Liver (tissue), 9 donors: ENCODE measurements around the gene TAF15. TPM values are rescaled to one million over a fixed set of nuclear protein-coding genes. Genes with fewer than 3 reads are reported as not detected.

Source experiments
- DNase-seq: peaks from one replicate; pipeline ENCODE4 v3.0.0-alpha.2; 2017; ENCODE audit warnings: low spot score
- H3K27ac ChIP-seq, 2 donors: one replicate each; pipeline ENCODE4 v1.7.0; 2013; ENCODE audit warnings: inconsistent platforms in 2 of 2, low read length in 2 of 2, control low read depth in 1 of 2, low read depth in 1 of 2, mild to moderate bottlenecking in 1 of 2
- H3K27me3 ChIP-seq, 4 donors: one replicate each; pipeline versions ENCODE4 v1.6.1 to v1.7.0; 2013; ENCODE audit warnings: low read length in 3 of 4, inconsistent platforms in 1 of 4, mild to moderate bottlenecking in 1 of 4, moderate library complexity in 1 of 4; ENCODE audit not compliant: control insufficient read depth in 4 of 4, insufficient read depth in 4 of 4
- H3K36me3 ChIP-seq, 4 donors: one replicate each; pipeline versions ENCODE4 v1.6.1 to v1.7.0; 2013; ENCODE audit warnings: low read length in 3 of 4, mild to moderate bottlenecking in 3 of 4, low read depth in 1 of 4, moderate library complexity in 1 of 4; ENCODE audit not compliant: control insufficient read depth in 4 of 4, insufficient read depth in 3 of 4
- H3K4me1 ChIP-seq, 4 donors: one replicate each; pipeline versions ENCODE4 v1.6.1 to v1.7.0; 2013; ENCODE audit warnings: low read length in 3 of 4, mild to moderate bottlenecking in 3 of 4, moderate library complexity in 1 of 4; ENCODE audit not compliant: control insufficient read depth in 4 of 4, insufficient read depth in 4 of 4
- H3K4me3 ChIP-seq, 3 donors: one replicate each; pipeline versions ENCODE4 v1.6.1 to v1.7.0; 2013; ENCODE audit warnings: low read length in 3 of 3, control low read depth in 1 of 3, low read depth in 1 of 3, mild to moderate bottlenecking in 1 of 3
- H3K9ac ChIP-seq, 2 donors: one replicate each; pipeline ENCODE4 v1.7.0; 2013; ENCODE audit warnings: low read length in 2 of 2, mild to moderate bottlenecking in 2 of 2, moderate library complexity in 2 of 2, control low read depth in 1 of 2, low read depth in 1 of 2
- H3K9me3 ChIP-seq, 4 donors: one replicate each; pipeline versions ENCODE4 v1.6.1 to v1.7.0; 2013; ENCODE audit warnings: low read length in 3 of 4; ENCODE audit not compliant: control insufficient read depth in 4 of 4
- CTCF ChIP-seq: fragments of 150-350 bp; IDR thresholded peaks from 2 replicates; pipeline ENCODE4 v1.5.1; 2017; ENCODE audit warnings: improper control_type of control experiment, low read depth, low read length; ENCODE audit not compliant: missing input control
- FOXA1 ChIP-seq: IDR thresholded peaks from 2 replicates; pipeline ENCODE4 v1.6.1; 2016; ENCODE audit warnings: antibody characterized with exemption
- FOXA2 ChIP-seq: IDR thresholded peaks from 2 replicates; pipeline ENCODE4 v1.6.1; 2016; ENCODE audit warnings: antibody characterized with exemption
- HNF4A ChIP-seq, 2 donors: conservative IDR thresholded peaks; 2 replicates each; pipeline ENCODE4 v1.6.1; 2016; ENCODE audit warnings: antibody characterized with exemption in 2 of 2, mild to moderate bottlenecking in 2 of 2
- HNF4G ChIP-seq: IDR thresholded peaks from 2 replicates; pipeline ENCODE4 v1.6.1; 2016; ENCODE audit warnings: antibody characterized with exemption
- MAX ChIP-seq: IDR thresholded peaks from 2 replicates; pipeline ENCODE4 v1.6.1; 2016; ENCODE audit warnings: antibody characterized with exemption
- NR2F2 ChIP-seq: IDR thresholded peaks from 2 replicates; pipeline ENCODE4 v1.6.1; 2016; ENCODE audit warnings: antibody characterized with exemption
- RAD21 ChIP-seq, 2 donors: IDR thresholded peaks; 2 replicates each; pipeline ENCODE4 v1.6.1; 2016; ENCODE audit warnings: antibody characterized with exemption in 2 of 2, mild to moderate bottlenecking in 2 of 2
- RXRA ChIP-seq, 2 donors: IDR thresholded peaks; 2 replicates each; pipeline ENCODE4 v1.6.1; 2017 to 2018; ENCODE audit warnings: antibody characterized with exemption in 2 of 2, mild to moderate bottlenecking in 1 of 2
- SP1 ChIP-seq: IDR thresholded peaks from 2 replicates; pipeline ENCODE4 v1.6.1; 2018; ENCODE audit warnings: antibody characterized with exemption, mild to moderate bottlenecking
- TAF1 ChIP-seq: conservative IDR thresholded peaks from 2 replicates; pipeline ENCODE4 v1.6.1; 2016; ENCODE audit warnings: antibody characterized with exemption, mild to moderate bottlenecking
- YY1 ChIP-seq: IDR thresholded peaks from 2 replicates; pipeline ENCODE4 v1.6.1; 2016; ENCODE audit warnings: antibody characterized with exemption, mild to moderate bottlenecking
- ZBTB33 ChIP-seq: IDR thresholded peaks from 2 replicates; pipeline ENCODE4 v1.6.1; 2016; ENCODE audit warnings: antibody characterized with exemption
- WGBS: extraction: QIAGEN DNeasy Blood & Tissue Kit; methylation state at CpG from one replicate; pipeline ENCODE4 v1.1.7; 2013; 5-methylcytosine and 5-hydroxymethylcytosine counted together
- polyA plus RNA-seq, 2 donors: library from polyadenylated mRNA; stranded (reverse) in 1 of 2; unstranded in 1 of 2; fragments of 200-250 nt in 1 of 2; fragments of >200 nt in 1 of 2; fragmentation: Nextera tagmentation in 1 of 2; extraction: Ambion mirVana in 1 of 2; gene quantifications; one replicate each; pipeline versions ENCODE4 v1.2.1 to v1.2.3, GENCODE V29; 2013 to 2015
- total RNA-seq, 2 donors: library from RNA; depleted of rRNA; stranded (reverse); fragments of >200 nt; gene quantifications; one replicate each; pipeline ENCODE4 v1.2.3, GENCODE V29; 2014
- donor health status: healthy.
- donor health status: healthy.
- donor health status: healthy.
- donor health status: healthy.
- donor health status: healthy.

TAF15 gene
- total and polyA plus RNA-seq, 4 donors: 13.5 to 75.0 (median 67.6) TPM

- TF ChIP-seq MAX (no peak), SP1 (no peak), HNF4A (conservative IDR thresholded peaks at IDR 0.05) (no peak), RAD21 (IDR thresholded peaks at IDR 0.05) (no peak), CTCF (no peak), FOXA1 (no peak), YY1 (no peak), HNF4G (no peak)
Observed at GRCh38 chr17:35877345-35878029, 68.2 kb downstream of the TAF15 start (continued).

- H3K9me3 ChIP-seq: no peaks in the 10 kb centered on the region
- H3K9ac ChIP-seq: no peak overlapping the region
- TF ChIP-seq SP1: no peak
- no peak for TF ChIP-seq FOXA1
- no peak for TF ChIP-seq ZBTB33
- no peak for TF ChIP-seq NR2F2
- no peaks in the 10 kb centered on the region for H3K36me3 ChIP-seq
- H3K27me3 ChIP-seq: no peaks in the 10 kb centered on the region
- 85% methylated on average over 4 of the region's 4 CpGs for WGBS
- H3K4me1 ChIP-seq: no peaks in the 10 kb centered on the region
- no peak for DNase-seq
- no peak overlapping the region for H3K27ac ChIP-seq
- H3K4me3 ChIP-seq: no peak overlapping the region
Observed at GRCh38 chr17:35878361-35878760, 69.1 kb downstream of the TAF15 start.

GRCh38 chr17:35879773-35880654, 70.7 kb downstream of the TAF15 start, which contains the start of gene CCL5:
TSS of gene CCL5 (minus strand) at chr17:35880360.
- H3K4me3 ChIP-seq: no peak within 1 kb of the TSS
- H3K9ac ChIP-seq: no peak within 1 kb of the TSS
- TF ChIP-seq TAF1 (no peak), HNF4G (no peak), FOXA2 (no peak), RXRA (IDR thresholded peaks at IDR 0.05) (no peak)
- H3K27ac ChIP-seq: no peak within 1 kb of the TSS
- no peaks in the 10 kb centered on the region for H3K9me3 ChIP-seq
- WGBS: 74% methylated on average over 11 of the region's 11 CpGs
- H3K36me3 ChIP-seq: no peaks in the 10 kb centered on the region
- no peaks in the 10 kb centered on the region for H3K27me3 ChIP-seq
- DNase-seq: no peak
- H3K4me1 ChIP-seq: no peaks in the 10 kb centered on the region
